ENCODE results near the gene HCFC1. TPM values are rescaled to one million over a fixed set of nuclear protein-coding genes. Genes with fewer than 3 reads are reported as not detected.

HCFC1 gene
- total and polyA plus RNA-seq, 7 experiments from 2014 or later = 6.6 to 106 (median 52.9) TPM

Small RNA genes lying within 50 kb of the gene (microRNA-seq; reads per million reads assigned to microRNA genes)
- gene MIR3202-1 (ENCODE audit: borderline microRNAs expressed) = not detected
- not detected for gene MIR3202-2 (ENCODE audit: borderline microRNAs expressed)
- gene MIR718 (ENCODE audit: borderline microRNAs expressed) = not detected

Other genes starting within 250 kb of the HCFC1 start
- gene BCAP31, start 247.4 kb downstream of the HCFC1 start, total RNA-seq = 100 to 1,000 TPM in 4 of 5 experiments, 10 to 100 TPM in 1; 80.2 to 153 (median 117) TPM
- gene BCAP31, start 247.4 kb downstream of the HCFC1 start, polyA plus RNA-seq = 100 to 1,000 TPM; 297 to 329 TPM
- gene ABCD1, start 247.0 kb downstream of the HCFC1 start, total RNA-seq = 10 to 100 TPM in 3 of 5 experiments, 1 to 10 TPM in 2; 6.6 to 17.6 (median 10.2) TPM
- gene ABCD1, start 247.0 kb downstream of the HCFC1 start, polyA plus RNA-seq = 1 to 10 TPM; 2.1 to 3.7 TPM
- 1 to 10 TPM in 1 of 5 experiments, under 1 TPM in 2, not detected in 2; 0.45 to 1.6 (median 0.68) TPM for gene PLXNB3, start 207.6 kb downstream of the HCFC1 start, total RNA-seq
- not detected for gene PLXNB3, start 207.6 kb downstream of the HCFC1 start, polyA plus RNA-seq
- not detected for gene SRPK3, start 190.8 kb downstream of the HCFC1 start, total RNA-seq
- not detected for gene SRPK3, start 190.8 kb downstream of the HCFC1 start, polyA plus RNA-seq
- gene IDH3G, start 177.4 kb downstream of the HCFC1 start, total RNA-seq = 10 to 100 TPM; 44.1 to 73.1 (median 57.0) TPM
- 100 to 1,000 TPM in 1 of 2 donors, 10 to 100 TPM in 1; 89.2 to 125 TPM for gene IDH3G, start 177.4 kb downstream of the HCFC1 start, polyA plus RNA-seq
- gene SSR4, start 177.2 kb downstream of the HCFC1 start, total RNA-seq = 100 to 1,000 TPM; 156 to 299 (median 168) TPM
- gene SSR4, start 177.2 kb downstream of the HCFC1 start, polyA plus RNA-seq = 100 to 1,000 TPM; 400 to 496 TPM
- 10 to 100 TPM in 2 of 5 experiments, under 1 TPM in 3; 0.32 to 29.0 (median 0.51) TPM for gene PDZD4, start 141.3 kb downstream of the HCFC1 start, total RNA-seq
- under 1 TPM; 0.07 to 0.53 TPM for gene PDZD4, start 141.3 kb downstream of the HCFC1 start, polyA plus RNA-seq
- gene L1CAM, start 85.6 kb downstream of the HCFC1 start, total RNA-seq = 1 to 10 TPM in 3 of 5 experiments, under 1 TPM in 1, not detected in 1; 0.81 to 9.2 (median 1.3) TPM
- gene L1CAM, start 85.6 kb downstream of the HCFC1 start, polyA plus RNA-seq = under 1 TPM in 1 of 2 donors, not detected in 1; 0.16 TPM
- under 1 TPM in 1 of 5 experiments, not detected in 4; 0.29 TPM for gene AVPR2, start 67.1 kb downstream of the HCFC1 start, total RNA-seq
- gene AVPR2, start 67.1 kb downstream of the HCFC1 start, polyA plus RNA-seq = not detected
- gene ARHGAP4, start 45.6 kb downstream of the HCFC1 start, total RNA-seq = 100 to 1,000 TPM; 310 to 439 (median 377) TPM
- gene ARHGAP4, start 45.6 kb downstream of the HCFC1 start, polyA plus RNA-seq = 100 to 1,000 TPM in 1 of 2 donors, 10 to 100 TPM in 1; 82.5 to 147 TPM
- gene NAA10, start 36.8 kb downstream of the HCFC1 start, total RNA-seq = 10 to 100 TPM; 45.2 to 79.7 (median 75.6) TPM
- gene NAA10, start 36.8 kb downstream of the HCFC1 start, polyA plus RNA-seq = 10 to 100 TPM; 37.6 to 47.2 TPM
- 10 to 100 TPM; 14.8 to 32.7 (median 27.7) TPM for gene RENBP, start 27.2 kb downstream of the HCFC1 start, total RNA-seq
- gene RENBP, start 27.2 kb downstream of the HCFC1 start, polyA plus RNA-seq = 1 to 10 TPM in 1 of 2 donors, under 1 TPM in 1; 0.47 to 1.3 TPM
- 10 to 100 TPM in 2 of 5 experiments, 1 to 10 TPM in 3; 1.4 to 13.4 (median 7.1) TPM for gene TMEM187, start 936 bp upstream of the HCFC1 start, total RNA-seq
- 10 to 100 TPM in 1 of 2 donors, 1 to 10 TPM in 1; 10.0 to 22.7 TPM for gene TMEM187, start 936 bp upstream of the HCFC1 start, polyA plus RNA-seq
- gene IRAK1, start 48.1 kb upstream of the HCFC1 start, total RNA-seq = 100 to 1,000 TPM in 2 of 5 experiments, 10 to 100 TPM in 3; 50.6 to 120 (median 61.6) TPM
- 10 to 100 TPM; 20.0 to 47.2 TPM for gene IRAK1, start 48.1 kb upstream of the HCFC1 start, polyA plus RNA-seq
- gene MECP2, start 125.9 kb upstream of the HCFC1 start, total RNA-seq = 100 to 1,000 TPM in 3 of 5 experiments, 10 to 100 TPM in 2; 72.7 to 155 (median 103) TPM
- gene MECP2, start 125.9 kb upstream of the HCFC1 start, polyA plus RNA-seq = 10 to 100 TPM; 12.1 to 22.5 TPM
- gene OPN1LW, start 172.4 kb upstream of the HCFC1 start, total RNA-seq = not detected
- gene OPN1LW, start 172.4 kb upstream of the HCFC1 start, polyA plus RNA-seq = not detected
- not detected for gene OPN1MW, start 210.8 kb upstream of the HCFC1 start, total RNA-seq
- gene OPN1MW, start 210.8 kb upstream of the HCFC1 start, polyA plus RNA-seq = not detected
- gene OPN1MW2, start 247.9 kb upstream of the HCFC1 start, total RNA-seq = not detected
- gene OPN1MW2, start 247.9 kb upstream of the HCFC1 start, polyA plus RNA-seq = not detected

Data from naive thymus-derived CD4-positive, alpha-beta T cell (primary cell).